GM23248 (cell line): ENCODE data around the gene NDUFA11.

Experiments
- EZH2 ChIP-seq: fragments of 200-600 bp; sonication (generic); IDR thresholded peaks from 2 replicates; pipeline ENCODE4 v1.6.1; 2018; ENCODE audit warnings: antibody characterized with exemption, mild to moderate bottlenecking; ENCODE audit not compliant: insufficient read depth, poor library complexity, severe bottlenecking
- EZH2phosphoT487 ChIP-seq: fragments of 200-600 bp; sonication (generic); IDR thresholded peaks from 2 replicates; pipeline ENCODE4 v1.6.1; 2018; ENCODE audit warnings: antibody characterized with exemption, moderate library complexity, mild to moderate bottlenecking, low read depth; ENCODE audit not compliant: insufficient read depth

DNA sequence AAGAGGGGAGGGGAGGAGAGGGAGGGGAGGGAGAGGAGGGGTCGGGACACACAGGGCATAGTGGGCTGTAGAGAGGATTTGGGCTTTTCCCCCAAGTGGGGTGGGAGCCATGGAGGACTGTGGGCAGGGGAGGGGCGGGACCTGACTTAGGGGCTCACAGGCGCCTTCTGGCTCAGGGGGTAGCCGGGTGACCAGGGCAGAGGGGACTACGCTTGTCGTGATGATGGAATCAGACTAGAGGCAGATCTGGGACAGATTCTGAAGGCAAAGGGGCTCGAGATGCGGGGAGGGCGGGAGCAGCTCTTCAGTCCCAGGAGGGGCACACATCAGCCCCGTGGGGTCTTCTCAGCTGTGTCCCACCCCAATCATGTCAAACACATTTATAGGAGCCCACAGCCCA is 13.5 kb downstream of the NDUFA11 start:
- TF ChIP-seq EZH2phosphoT487: no peak
- TF ChIP-seq EZH2: no peak
